ENCODE results near the gene EFHC1.

DNA sequence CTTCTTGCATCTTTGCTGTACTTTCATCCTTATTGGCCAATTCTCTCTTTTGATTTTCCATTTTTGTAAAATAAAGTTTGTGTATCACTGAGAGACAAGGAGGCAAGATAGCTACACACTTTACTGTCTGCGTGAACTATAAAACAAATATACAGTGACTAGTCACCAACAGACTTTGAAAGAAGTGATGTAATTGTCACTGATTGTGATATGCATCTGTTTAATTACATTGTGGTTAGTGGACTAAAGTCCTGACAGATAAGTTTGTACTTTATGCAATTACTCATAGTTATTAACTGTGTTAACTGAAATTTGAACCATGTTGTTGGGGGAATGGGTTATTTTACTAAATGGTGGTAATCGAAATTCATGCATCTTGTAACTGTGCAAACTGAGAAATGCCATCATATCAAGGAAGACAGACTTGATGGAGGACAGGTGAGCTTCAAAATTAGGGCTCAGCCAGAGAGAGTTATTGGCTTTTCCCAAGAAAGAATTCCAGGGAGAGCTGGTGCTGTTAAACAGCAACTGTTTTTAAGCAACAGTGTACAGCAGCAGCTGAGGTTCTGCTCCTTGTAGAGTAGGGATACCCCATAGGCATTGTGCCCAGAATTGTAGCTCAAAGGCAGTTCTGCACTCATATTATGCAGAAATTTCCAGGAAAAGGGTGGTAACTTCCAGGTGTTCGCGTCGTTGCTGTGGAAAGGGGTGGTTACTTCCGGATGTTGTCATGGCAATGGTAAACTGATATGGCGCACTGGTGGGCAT lies 62.9 kb downstream of the EFHC1 start:
- TF ChIP-seq, protein P1, sequence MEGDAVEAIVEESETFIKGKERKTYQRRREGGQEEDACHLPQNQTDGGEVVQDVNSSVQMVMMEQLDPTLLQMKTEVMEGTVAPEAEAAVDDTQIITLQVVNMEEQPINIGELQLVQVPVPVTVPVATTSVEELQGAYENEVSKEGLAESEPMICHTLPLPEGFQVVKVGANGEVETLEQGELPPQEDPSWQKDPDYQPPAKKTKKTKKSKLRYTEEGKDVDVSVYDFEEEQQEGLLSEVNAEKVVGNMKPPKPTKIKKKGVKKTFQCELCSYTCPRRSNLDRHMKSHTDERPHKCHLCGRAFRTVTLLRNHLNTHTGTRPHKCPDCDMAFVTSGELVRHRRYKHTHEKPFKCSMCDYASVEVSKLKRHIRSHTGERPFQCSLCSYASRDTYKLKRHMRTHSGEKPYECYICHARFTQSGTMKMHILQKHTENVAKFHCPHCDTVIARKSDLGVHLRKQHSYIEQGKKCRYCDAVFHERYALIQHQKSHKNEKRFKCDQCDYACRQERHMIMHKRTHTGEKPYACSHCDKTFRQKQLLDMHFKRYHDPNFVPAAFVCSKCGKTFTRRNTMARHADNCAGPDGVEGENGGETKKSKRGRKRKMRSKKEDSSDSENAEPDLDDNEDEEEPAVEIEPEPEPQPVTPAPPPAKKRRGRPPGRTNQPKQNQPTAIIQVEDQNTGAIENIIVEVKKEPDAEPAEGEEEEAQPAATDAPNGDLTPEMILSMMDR (IDR thresholded peaks at IDR 0.05) = no peak
- no peak for TF ChIP-seq POLR2AphosphoS5 (IDR thresholded peaks at IDR 0.05)
